Adrenal gland (tissue), 5 donors: ENCODE measurements around the gene SLC25A21.

ENCODE experiments used
- POLR2A ChIP-seq, 2 donors: fragments of 450-650 bp; IDR thresholded peaks; one replicate each; pipeline ENCODE4 v1.6.1; 2017; ENCODE audit warnings: antibody characterized with exemption in 2 of 2, mild to moderate bottlenecking in 2 of 2, moderate library complexity in 1 of 2
- TF ChIP-seq, protein P1 (sequence below), 6 experiments: fragments of 450-650 bp in 4 of 6; fragments of 200-600 bp in 2 of 6; sonication (generic) in 1 of 6; IDR thresholded peaks; 1 replicate in 5 of 6; 2 replicates in 1 of 6; pipeline versions ENCODE4 v1.5.1 to v1.8.0; 2016 to 2021; ENCODE audit warnings: antibody characterized with exemption in 6 of 6, mild to moderate bottlenecking in 2 of 6, moderate library complexity in 1 of 6
- donor health status: DM: no; HTN: no; CAD: no.

- no peak for TF ChIP-seq POLR2A (IDR thresholded peaks at IDR 0.05)
- TF ChIP-seq, protein P1, sequence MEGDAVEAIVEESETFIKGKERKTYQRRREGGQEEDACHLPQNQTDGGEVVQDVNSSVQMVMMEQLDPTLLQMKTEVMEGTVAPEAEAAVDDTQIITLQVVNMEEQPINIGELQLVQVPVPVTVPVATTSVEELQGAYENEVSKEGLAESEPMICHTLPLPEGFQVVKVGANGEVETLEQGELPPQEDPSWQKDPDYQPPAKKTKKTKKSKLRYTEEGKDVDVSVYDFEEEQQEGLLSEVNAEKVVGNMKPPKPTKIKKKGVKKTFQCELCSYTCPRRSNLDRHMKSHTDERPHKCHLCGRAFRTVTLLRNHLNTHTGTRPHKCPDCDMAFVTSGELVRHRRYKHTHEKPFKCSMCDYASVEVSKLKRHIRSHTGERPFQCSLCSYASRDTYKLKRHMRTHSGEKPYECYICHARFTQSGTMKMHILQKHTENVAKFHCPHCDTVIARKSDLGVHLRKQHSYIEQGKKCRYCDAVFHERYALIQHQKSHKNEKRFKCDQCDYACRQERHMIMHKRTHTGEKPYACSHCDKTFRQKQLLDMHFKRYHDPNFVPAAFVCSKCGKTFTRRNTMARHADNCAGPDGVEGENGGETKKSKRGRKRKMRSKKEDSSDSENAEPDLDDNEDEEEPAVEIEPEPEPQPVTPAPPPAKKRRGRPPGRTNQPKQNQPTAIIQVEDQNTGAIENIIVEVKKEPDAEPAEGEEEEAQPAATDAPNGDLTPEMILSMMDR (IDR thresholded peaks at IDR 0.05) = no peak
Observed at GRCh38 chr14:36856095-36856878, 316.1 kb downstream of the SLC25A21 start.
